HL-60/S4 treated with retinoic acid at 250 ng/mL for 4 days and 3 days (cell line): ENCODE measurements around the gene PRR19.

ENCODE experiments used
- in situ Hi-C: fragments of 300-500 bp; cut with MboI; formaldehyde crosslinking; loops from 2 replicates; pipeline ENCODE4 v1.7.0; 2022; ENCODE audit warnings: low sequenced_read_pairs

Gene PRR19

DNA sequence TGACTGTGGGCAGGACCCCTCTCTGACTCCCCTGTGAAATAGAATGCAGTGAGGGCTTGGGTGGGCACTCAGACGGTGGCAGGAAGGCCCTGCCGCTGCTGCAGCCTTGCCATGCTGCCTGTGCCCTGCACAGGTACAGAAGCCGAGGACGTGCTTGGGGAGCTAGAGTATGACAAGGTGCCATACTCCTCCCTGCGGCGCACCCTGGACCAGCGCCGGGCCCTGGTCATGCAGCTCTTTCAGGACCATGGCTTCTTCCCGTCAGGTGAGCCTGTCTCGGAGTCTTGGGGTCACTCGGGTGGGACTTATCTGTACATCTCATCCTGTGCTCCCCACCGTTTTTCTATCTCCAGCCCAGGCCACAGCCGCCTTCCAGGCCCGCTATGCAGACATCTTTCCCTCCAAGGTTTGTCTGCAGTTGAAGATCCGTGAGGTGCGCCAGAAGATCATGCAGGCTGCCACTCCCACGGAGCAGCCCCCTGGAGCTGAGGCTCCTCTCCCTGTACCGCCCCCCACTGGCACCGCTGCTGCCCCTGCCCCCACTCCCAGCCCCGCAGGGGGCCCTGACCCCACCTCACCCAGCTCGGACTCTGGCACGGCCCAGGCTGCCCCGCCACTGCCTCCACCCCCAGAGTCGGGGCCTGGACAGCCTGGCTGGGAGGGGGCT is 7.3 kb upstream of the PRR19 start:
- in situ Hi-C loops: no loop called here

DNA sequence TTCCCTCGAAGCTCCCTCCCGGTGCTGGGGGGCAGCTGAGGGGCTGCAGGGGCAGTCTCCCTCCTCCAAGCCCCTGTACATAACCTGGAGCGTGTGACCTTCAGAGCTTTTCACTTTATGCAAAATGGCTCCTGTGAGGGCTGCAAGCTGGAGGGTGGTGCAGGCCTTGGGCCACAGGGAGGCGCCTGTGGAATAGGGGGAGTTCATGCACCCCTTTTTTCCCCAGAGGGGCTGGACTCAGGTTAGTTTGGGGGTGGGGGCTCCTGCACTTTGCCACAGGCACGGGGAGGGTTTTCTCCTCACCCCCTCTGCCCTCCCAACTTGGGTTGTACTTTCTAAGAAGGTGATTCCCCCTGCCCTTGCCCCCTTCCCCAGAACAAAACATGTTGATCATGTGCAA is 6.6 kb upstream of the PRR19 start:
- in situ Hi-C loops: no loop called here

DNA sequence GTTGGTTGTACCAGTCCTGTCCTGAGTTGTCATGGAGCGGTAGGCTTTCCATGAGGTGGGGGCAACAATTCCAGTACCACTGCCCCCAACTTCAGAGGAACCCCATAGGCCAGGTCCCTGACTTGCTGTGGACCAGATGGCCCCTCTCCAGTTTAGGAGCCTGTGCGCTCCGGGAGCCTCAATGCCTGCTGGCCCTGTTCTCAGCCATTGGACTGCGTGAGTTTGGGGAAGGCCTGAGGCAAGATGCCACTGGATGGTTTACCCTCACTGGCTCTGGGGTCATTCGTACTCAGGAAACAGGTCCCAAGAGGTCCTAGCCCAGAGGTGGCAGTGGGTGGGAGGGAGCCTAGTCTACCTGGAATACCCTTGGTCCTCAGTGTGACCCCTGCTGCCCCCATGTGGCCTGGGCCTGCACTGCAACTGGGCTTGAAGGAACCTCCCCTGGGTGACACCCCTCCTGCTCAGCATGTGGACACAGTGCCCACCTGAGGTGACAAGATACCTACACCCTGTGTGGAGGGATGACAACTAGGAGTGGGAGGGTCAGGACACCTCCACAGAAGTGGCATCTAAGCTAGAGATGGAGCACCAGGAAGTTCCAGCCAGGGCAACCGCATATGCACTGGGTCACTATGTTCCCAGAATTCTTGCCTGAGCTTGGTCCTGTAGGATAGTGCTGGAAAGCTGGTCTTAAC is 6.0 kb upstream of the PRR19 start:
- in situ Hi-C loops: no loop called here

- in situ Hi-C loops: no loop called here
These were observed 4.9 kb upstream of the PRR19 start for GRCh38 chr19:42297039-42297438.

DNA sequence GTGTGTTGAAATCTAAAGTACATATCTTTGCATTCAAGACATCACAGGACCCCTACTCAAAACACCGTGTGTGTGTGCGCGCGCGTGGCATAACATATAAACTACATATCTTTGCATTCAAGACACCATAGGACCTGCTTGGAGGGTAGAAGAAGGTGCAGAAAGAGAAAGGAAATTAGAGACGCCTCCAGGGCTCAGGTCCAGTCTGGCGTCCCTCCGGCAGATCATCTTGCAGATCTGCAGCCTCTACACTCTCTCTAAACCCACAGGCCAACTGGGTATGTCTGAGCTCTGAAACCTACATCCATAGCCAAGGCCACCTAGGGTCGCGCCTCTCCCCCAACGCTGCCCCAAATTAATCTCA is 1.2 kb downstream of the PRR19 start:
- in situ Hi-C loops: no loop called here

DNA sequence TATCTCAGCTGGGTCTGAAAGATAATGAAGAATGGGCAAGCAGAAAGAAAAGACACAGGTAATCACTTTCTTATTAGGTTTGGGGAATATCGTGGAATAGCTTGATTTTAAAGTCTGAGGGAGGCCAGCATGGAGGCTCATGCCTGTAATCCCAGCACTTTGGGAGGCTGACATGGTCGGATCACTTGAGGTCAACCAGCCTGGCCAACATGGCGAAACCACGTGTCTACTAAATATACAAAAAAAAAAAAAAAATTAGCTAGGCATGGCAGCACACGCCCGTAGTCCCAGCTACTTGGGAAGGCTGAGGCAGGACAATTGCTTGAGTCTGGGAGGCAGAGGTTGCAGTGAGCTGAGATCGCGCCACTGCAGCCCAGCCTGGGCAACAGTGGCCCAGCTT is 1.9 kb downstream of the PRR19 start:
- in situ Hi-C loops: no loop called here

DNA sequence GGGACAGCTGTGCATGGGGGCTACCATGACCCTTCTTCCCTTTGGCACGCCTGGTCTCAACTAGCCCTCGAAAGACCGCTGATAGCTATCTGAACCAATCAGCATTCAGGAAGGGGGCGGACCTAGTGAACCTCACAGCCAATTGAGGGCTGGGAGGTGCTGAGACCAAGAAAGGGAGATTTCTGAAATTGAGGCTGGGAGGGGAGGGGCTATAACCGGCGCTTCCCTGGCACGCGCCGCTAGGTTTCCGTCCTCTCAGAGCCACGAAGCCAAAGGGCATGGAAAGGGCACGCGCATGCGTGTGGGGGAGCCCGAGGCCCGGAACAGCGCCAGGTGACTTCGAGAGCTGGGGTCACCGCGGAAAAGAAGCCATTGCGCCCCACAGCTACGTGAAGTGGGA is 4.7 kb downstream of the PRR19 start:
- in situ Hi-C loops: no loop called here

- in situ Hi-C loops: no loop called here
These were observed 7.8 kb downstream of the PRR19 start for GRCh38 chr19:42309686-42310085.

DNA sequence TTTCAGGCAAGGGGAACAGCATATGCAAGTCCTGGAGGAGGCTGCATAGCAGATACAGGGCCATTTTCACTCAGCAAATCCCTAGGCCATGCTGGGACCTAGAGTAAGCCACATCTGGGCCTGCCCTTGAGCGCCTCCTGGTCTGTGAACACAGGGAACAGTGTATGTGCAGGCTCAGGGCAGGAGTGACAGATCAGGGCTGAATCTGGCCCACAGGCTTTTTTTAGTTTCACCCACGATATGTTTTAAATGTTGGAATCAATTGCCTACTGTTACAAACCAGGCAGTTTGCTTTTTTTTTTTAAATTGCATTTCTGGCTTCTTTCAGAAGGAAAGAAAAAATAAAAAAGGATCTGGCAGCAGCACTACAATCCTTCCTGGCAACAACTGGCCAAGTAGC is 9.7 kb downstream of the PRR19 start:
- in situ Hi-C loops: no loop called here

DNA sequence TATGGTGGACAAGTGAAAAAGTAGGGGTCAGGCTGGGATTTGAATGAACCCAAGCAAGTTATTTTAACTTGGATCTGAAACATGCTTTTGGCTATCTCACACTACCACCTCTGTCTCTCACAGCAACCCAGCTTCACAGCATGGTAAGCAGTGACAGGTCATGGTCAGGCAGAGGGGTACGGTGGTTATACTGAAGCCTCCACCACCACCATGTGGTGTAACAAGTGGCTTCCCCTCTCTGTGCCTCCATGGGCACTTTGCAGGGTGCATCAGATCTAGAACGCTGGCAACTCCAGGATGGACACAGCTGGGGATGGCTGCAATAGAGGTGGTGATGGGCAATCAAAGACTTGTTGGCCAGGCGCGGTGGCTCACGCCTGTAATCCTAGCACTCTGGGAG is 10.4 kb downstream of the PRR19 start:
- in situ Hi-C loops: no loop called here

GRCh38 chr19:42313096-42313839 is 11.3 kb downstream of the PRR19 start, which contains the start of gene TMEM145:
TMEM145 (plus strand) TSS chr19:42313309; CDS start chr19:42313377, 68 bp downstream.
- in situ Hi-C loops: no loop called here

DNA sequence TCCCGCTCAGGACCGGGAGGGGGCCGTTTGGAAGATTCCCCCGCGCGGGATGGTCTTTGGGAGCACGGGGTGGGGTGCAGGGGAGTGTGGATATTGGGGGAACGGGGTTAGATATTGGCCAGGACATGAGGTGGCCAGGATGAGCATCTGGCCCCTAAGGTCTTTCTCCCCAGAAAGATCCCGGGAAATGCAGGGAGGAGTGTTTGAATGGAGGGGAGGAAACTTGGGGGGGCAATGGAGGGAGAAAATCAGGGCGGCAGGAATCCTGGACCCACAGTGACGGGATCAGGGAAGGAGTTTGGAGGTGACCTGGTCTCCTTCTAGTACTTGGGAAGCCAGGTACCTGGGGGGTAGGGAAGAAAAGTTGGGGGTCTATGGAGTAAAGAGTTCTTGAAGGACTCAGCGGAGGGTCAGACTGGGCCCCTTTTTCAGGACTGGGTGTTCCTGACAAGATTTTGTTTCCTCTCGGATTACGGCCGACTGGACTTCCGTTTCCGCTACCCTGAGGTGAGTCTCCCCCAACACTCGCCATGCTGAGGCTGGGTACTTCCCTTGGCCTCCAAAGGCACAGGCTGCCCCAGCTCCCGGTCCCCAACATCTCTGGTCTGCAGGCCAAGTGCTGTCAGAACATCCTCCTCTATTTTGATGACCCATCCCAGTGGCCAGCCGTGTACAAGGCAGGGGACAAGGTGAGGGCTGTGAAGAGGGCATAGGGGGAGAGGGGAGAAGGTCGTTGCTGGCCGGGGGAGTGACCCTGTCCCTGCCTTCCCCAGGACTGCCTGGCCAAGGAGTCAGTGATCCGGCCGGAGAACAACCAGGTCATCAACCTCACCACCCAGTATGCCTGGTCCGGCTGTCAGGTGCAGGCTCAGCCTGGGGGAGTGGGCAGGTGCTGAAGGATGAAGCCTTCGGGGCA is 12.2 kb downstream of the PRR19 start:
- in situ Hi-C loops: no loop called here

DNA sequence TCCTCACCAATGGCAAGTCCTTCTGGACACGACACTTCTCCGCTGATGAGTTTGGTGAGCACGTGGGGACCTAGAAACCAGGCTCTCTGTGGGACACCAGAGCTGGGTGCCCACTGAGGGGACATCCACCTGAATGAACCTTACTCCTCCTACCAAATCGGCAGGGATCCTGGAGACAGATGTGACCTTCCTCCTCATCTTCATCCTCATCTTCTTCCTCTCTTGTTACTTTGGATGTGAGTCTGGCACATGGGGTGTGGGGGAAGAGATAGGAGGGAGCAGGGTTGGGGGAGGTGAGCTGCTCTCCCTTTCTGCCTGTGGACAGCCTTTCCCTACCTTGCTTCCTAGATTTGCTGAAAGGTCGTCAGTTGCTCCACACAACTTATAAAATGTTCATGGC is 13.1 kb downstream of the PRR19 start:
- in situ Hi-C loops: no loop called here

DNA sequence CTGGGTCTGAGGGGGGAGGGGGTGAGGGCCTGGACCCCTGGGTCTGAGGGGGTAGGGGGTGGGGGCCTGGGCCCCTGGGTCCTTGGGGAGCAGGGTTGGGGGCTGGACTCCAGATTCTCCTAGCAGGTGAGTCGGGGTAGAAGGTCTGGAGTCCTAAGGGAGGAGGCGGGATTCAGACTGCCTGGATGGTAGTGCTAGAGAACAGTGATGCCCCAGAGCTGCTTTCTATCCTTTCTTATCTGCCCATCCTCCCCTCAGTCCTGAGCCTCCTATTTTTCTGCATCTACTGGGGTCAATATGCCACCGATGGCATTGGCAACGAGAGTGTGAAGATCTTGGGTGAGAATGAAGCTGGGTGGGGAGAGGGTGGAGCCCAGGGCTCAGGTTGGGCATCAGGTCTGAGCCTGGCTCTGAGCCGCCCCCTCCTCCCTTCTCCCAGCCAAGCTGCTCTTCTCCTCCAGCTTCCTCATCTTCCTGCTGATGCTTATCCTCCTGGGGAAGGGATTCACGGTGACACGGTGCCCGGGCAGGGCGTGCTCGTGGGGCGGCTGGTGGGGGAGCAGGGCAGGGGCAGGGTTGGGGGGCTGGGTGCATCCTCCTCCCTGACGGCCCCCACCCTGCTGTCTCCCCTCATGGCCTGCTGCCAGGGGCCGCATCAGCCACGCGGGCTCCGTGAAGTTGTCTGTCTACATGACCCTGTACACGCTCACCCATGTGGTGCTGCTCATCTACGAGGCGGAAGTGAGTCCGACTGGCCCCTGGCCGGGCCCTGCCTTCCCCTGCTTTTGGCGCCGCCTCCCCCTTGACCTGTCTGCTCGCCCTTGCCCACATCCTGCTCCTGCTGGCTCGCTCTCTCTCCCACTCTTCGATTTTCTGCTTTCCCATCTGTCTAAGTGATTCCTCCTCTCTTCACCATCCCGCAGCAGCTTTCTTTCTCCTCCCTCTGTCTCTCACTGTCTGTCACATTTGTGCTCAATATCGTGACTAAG is 14.6 kb downstream of the PRR19 start:
- in situ Hi-C loops: no loop called here

DNA sequence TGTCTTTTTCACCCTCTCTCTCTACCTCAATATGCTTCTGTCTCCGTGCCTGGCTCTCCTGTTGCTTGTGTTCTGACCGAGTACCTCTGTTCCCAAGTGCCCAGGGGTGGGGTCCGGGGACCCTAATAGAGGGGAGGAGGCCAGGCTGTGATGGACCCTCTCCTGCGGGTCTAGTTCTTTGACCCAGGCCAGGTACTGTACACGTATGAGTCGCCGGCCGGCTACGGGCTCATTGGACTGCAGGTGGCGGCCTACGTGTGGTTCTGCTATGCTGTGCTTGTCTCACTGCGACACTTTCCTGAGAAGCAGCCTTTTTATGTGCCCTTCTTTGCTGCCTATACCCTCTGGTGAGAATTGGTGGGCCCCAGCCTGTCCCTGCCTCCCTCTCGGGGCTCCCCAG is 15.6 kb downstream of the PRR19 start:
- in situ Hi-C loops: no loop called here

DNA sequence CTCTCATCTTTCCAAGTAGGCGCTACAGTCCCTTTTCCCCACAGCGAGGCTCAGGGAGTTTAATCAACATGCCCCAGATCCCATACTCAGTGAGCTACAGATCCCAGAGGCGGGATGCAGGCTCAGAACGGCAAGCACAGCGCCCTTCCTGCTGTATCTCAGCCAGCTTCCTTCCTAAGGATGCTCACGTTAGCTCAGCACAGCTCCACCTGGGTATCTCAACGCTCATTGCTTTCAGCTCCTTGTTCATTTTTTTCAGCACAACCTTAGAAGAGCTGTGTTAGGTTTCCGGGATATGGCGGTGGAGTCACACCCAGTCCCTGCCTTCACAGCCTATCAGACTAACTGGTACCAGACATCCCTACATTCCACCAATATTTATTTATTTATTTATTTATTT is 20.4 kb downstream of the PRR19 start:
- in situ Hi-C loops: no loop called here

GRCh38 chr19:42323473-42323851 is 21.5 kb downstream of the PRR19 start:
- in situ Hi-C loops: no loop called here

GRCh38 chr19:42323852-42324654 is 22.1 kb downstream of the PRR19 start:
- in situ Hi-C loops: no loop called here

GRCh38 chr19:42324655-42325307 is 22.8 kb downstream of the PRR19 start:
- in situ Hi-C loops: no loop called here
